Stimulated activated CD8-positive, alpha-beta memory T cell treated with anti-CD3 and anti-CD28 coated beads, Interleukin-4, amount 100 ng/mL, for 24 hours (primary cell): Measurements from ENCODE around the gene BZW1.

Experiments
- DNase-seq: peaks from one replicate; pipeline ENCODE4 v3.0.0-alpha.2; 2020; ENCODE audit warnings: low read depth

The BZW1 gene

GRCh38 chr2:200811333-200812121 is at the start of gene BZW1:
Gene BZW1 (plus strand): TSS chr2:200811910. CDS start chr2:200813218, 1,308 bp downstream.
- DNase-seq, result peak; percentile 92

GRCh38 chr2:200762127-200762526 is 49.6 kb upstream of the BZW1 start:
- DNase-seq, result no peak

DNA sequence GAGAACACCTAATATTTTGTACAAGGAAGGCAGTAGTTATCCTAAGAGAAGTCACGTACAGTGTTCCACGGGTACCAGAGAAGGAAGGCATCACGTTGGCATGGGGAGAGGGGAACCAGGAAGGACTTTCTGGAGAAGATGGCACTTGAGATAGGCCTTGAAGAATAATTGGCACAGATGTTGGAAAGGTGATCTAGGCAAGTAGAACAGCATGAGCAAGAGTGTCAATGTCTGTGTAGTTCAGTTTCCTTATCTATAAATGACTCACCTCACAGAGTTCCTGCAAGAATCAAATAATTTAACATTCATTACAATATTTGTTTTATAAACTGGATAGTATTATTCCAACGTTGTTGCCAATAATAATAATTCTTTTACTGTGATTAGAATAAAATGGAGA is 48.3 kb upstream of the BZW1 start:
- no peak for DNase-seq

- DNase-seq, result peak; percentile 10
Observed at GRCh38 chr2:200765139-200765951, 46.4 kb upstream of the BZW1 start.

- DNase-seq, result no peak
Observed at GRCh38 chr2:200765995-200766660, 45.6 kb upstream of the BZW1 start.

- no peak for DNase-seq
Observed at GRCh38 chr2:200767111-200767885, 44.4 kb upstream of the BZW1 start.

DNA sequence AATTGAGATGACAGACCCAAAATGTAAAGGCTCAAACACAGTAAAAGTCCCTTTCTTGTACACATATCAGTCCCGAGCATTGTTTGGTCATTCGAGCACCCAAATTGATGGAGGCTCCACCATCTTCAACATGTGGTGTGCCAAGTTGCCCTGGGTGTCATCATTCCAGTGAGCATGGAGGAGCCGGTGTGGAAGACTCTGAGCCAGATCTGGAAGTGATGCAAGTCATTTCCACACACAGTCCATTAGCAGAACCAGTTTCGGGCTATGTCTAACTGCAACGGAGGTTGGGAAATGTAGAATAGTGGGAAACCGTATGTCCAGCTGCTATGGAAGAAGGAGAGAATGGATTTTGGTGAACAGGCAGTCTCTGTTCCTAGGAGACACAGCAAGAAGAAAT is 40.9 kb upstream of the BZW1 start:
- DNase-seq, result no peak

DNA sequence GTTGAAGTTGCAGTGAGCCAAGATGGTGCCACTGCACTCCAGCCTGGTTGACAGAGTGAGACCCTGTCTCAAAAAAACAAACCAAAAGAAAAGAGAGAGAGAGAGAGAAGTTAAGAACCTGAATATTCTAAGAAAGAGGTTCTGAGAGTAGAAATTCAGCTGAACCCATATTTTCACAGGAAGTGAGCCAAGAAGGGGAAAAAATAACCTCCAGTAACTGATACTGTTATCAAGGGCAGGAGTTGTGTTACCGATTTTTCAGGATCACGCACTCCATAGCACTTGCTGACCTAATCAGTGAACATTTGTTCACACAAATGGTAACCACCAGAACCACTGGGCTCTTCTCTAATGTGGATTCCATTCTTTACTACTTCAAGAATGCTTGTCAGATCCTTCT is 39.1 kb upstream of the BZW1 start:
- DNase-seq, result no peak

DNA sequence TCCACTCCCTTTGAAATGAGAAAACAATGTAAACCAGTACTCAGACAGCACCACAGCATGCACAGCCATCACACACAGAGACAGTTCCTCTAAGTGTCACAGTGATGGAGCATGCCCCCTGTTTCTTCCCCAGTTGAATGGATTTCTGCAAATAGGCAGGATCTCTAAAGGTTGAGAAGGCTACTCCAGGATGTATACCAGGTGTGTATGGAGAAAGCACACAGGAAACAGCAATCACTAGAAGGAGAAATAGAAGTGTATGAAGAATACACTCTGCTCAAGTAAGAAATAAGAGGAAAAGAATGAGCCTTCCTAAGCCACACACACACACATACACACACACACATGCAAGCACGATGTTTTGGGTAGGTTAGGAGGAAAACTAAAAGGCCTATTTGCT is 38.6 kb upstream of the BZW1 start:
- no peak for DNase-seq

GRCh38 chr2:200774920-200775319 is 36.8 kb upstream of the BZW1 start:
- no peak for DNase-seq

- DNase-seq, result no peak
Observed at GRCh38 chr2:200777275-200777674, 34.4 kb upstream of the BZW1 start.

- no peak for DNase-seq
Observed at GRCh38 chr2:200778038-200778437, 33.7 kb upstream of the BZW1 start.

- DNase-seq, result no peak
Observed at GRCh38 chr2:200779214-200779613, 32.5 kb upstream of the BZW1 start.

- DNase-seq, result no peak
Observed at GRCh38 chr2:200781616-200782015, 30.1 kb upstream of the BZW1 start.

DNA sequence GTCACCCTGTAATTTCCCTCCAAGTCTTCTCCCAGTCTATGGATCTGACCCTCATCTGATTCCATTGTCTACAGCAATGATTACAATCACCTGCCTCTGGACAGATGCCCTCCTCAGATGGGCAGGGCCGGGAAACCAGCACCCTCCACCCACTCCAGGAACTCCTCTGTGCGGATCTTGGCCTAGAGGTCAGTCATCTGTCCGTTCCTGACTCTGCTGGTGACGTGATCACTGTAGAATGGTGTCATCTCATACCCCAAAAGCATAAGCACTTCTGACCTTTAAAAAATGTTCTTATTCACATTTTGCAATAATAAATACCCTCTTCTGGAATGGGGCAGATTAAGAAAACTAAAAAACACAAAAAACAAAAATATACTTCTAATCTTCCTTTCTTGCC is 29.5 kb upstream of the BZW1 start:
- DNase-seq, result no peak

- no peak for DNase-seq
Observed at GRCh38 chr2:200784215-200784614, 27.5 kb upstream of the BZW1 start.

- DNase-seq, result no peak
Observed at GRCh38 chr2:200786423-200786822, 25.3 kb upstream of the BZW1 start.

- no peak for DNase-seq
Observed at GRCh38 chr2:200786826-200787225, 24.9 kb upstream of the BZW1 start.

- DNase-seq, result no peak
Observed at GRCh38 chr2:200787351-200788120, 24.2 kb upstream of the BZW1 start.

DNA sequence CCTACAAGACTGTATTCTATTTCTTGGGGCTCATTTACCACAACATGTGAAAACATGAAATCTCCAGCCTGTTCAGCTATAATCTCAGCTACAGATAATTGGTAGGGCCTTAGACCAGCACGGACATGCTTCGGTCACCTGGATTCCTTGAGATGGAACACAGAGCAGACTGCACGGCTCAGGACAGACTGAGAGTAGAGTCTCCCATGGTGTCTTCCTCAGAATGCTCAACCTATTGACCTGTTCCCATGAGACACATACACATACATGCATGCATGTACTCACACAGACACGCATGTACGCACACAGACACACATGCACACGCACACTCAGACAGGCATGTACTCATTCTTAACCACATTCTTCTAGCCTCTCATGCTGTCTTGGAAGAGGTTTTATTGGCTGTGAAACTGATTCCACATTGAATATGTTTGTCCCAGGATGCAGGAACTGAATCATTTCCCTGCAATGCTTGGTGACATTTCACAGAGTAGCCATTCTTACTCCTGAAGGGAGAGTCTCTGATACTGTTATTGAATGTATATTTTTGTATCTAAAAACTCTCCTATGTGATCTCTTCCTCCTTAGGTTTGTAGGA is 23.5 kb upstream of the BZW1 start:
- no peak for DNase-seq

GRCh38 chr2:200790185-200790584 is 21.5 kb upstream of the BZW1 start:
- no peak for DNase-seq
